AG09309 (cell line): ENCODE results near the gene ID4.

ENCODE experiments used
- DNase-seq: peaks from one replicate; pipeline ENCODE4 v3.0.0-alpha.2; 2010; ENCODE audit warnings: low read depth
- H3K4me3 ChIP-seq: 2 replicates; pipeline ENCODE4 v1.5.1; 2011; ENCODE audit warnings: mild to moderate bottlenecking, low read depth, low read length, moderate library complexity; ENCODE audit not compliant: control insufficient read depth
- CTCF ChIP-seq: IDR thresholded peaks from 2 replicates; pipeline ENCODE4 v1.5.1; 2011; ENCODE audit warnings: mild to moderate bottlenecking, low read depth, low read length, inconsistent platforms; ENCODE audit not compliant: insufficient read depth, control insufficient read depth; ENCODE audit errors: missing control alignments

The ID4 gene

GRCh38 chr6:19836799-19837510 is at the start of gene ID4:
TSS of gene ID4 (plus strand) at chr6:19837370. CDS start at chr6:19837755, 385 bp downstream.
- H3K4me3 ChIP-seq = peak within 1 kb of the TSS; percentile 94
- peak; percentile 90 for DNase-seq
- TF ChIP-seq CTCF = no peak

DNA sequence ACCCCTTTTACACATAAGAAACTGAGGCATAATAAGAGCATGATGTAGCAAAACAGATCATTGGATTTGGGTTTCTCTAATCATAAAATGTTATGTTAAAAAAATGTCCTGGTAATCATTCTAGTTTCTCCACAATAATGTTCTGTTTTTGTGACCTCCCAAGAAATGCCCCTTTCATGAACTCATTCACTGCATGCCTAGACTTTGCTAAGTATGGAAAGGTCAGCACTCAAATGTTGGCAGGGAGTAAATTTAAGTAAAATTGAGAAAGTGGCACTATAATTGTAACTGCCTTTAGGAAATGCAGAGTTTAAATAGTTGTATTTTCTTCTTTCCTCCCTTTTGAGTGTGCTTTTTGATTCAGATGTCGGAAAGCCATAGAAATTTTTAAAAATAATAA is 48.5 kb upstream of the ID4 start:
- no peak overlapping the region for H3K4me3 ChIP-seq
- TF ChIP-seq CTCF = no peak
- no peak for DNase-seq

GRCh38 chr6:19789100-19789803 is 47.9 kb upstream of the ID4 start:
- TF ChIP-seq CTCF = no peak
- DNase-seq = no peak
- no peak overlapping the region for H3K4me3 ChIP-seq

DNA sequence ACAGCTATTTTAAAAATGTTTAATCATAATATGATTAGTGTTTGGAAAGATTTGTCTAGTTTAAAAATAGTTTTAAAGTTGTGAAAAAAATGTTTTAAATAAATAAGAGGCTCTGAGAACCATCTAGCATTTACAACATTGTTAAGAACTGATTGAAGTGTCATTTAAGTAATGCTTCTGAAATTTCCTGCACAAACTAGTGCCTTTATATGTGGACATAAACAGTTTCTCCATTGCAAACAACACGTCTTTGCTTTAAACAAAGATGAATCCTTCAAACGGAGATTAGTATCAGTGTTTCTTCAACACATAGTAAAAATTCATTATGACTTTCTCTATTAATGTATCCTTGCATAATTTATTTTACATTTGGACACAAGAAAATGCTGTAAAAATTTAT is 45.9 kb upstream of the ID4 start:
- DNase-seq = no peak
- no peak overlapping the region for H3K4me3 ChIP-seq
- no peak for TF ChIP-seq CTCF

DNA sequence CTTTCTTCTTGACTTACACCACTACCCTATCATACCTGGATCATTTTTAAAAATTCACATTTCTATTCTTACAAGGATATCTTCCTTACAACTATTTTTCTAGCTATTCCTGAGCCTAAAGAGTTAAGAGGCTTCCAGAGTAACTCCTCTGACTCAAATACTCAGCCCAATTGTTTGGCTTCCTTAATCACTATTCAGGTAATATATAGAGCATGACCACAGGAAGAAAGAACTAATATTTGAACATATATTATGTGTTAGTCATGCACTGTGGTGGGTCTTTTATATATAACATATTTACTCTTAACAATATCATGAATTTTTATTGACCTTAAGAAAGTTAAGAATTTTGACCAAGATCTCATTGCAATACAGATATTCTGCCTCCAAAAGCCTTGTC is 42.0 kb upstream of the ID4 start:
- no peak for DNase-seq
- no peak overlapping the region for H3K4me3 ChIP-seq
- no peak for TF ChIP-seq CTCF

- no peak for DNase-seq
- no peak for TF ChIP-seq CTCF
Observed at GRCh38 chr6:19796452-19796851, 40.7 kb upstream of the ID4 start.

More at GRCh38 chr6:19796452-19796851, 40.7 kb upstream of the ID4 start:
- no peak overlapping the region for H3K4me3 ChIP-seq
